ENCODE measurements around the gene EMX1.

EMX1 gene

DNA sequence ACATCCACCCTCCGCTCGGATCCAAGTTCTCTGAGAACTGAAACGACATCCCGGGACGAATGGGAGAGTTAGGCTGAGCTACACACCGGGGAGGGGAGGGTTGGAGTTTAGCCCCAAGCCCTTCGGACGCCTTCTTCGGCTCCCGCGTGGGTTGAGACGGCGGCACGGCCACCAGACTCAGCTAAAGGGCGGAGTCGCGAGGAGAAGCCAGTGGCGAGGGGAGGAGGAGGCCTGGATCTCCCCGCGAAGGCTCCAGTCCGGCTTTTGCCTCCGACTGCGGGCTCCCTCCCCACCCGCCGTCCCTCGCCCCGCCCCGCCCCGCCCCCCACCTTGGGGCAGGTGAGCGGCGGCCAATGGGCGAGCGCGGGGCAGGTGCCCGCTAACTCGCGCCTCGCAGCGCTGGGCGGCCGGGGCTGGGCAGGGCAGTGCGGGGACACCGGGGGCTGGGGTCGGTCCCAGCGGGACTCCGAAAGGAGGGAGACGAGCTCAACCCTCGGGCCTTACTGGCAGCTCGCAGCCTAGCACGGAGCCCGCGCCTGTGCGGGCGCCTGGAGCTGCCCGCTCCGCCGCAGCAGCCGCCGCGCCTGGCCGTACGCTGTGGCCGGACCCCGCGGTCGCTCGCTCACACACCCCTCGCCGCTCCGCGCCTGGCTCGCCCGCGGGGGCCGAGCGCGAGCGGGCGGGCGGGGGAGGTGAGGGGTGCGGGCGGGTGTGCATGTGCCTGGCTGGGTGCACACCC, at the start of gene EMX1:
TSS of gene EMX1 (plus strand) at position 382 of the 739 bp plus-strand sequence. CDS start at position 716, 334 bp downstream.
- DNase-seq: peak; percentile 55

DNA sequence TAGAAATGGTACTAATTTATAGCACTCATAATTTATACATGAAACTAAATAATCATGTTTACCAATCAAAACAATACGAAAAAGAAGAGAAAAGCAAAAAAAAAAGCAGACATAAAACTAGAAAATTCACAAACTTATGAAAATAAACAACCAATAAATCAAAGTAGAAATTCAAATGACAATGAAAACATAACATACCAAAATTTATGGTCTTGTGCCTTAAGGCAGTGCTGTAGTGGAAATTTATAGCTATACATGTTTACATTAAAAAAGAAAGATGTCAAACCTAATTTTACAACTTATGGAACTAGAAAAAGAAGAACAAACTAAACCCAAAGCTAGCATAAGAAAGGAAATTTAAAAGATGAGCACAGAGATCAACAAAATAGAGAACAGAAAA, 46.3 kb upstream of the EMX1 start:
- DNase-seq: no peak

DNA sequence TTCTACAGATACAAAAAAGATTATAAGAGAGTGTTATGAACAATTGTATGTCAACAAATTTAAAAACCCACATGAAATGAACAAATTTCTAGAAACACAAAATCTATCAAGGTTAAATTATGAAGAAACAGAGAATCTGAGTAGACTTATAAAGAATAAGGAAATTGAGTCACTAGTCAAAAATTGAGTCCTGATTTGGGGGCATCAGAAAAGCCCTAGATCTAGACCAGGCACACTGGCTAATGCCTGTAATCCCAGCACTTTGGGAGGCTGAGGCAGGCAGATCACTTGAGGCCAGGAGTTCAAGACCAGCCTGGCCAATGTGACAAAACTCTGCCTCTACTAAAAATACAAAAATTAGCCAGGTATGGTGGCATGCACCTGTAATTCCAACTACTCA, 45.4 kb upstream of the EMX1 start:
- DNase-seq: no peak

DNA sequence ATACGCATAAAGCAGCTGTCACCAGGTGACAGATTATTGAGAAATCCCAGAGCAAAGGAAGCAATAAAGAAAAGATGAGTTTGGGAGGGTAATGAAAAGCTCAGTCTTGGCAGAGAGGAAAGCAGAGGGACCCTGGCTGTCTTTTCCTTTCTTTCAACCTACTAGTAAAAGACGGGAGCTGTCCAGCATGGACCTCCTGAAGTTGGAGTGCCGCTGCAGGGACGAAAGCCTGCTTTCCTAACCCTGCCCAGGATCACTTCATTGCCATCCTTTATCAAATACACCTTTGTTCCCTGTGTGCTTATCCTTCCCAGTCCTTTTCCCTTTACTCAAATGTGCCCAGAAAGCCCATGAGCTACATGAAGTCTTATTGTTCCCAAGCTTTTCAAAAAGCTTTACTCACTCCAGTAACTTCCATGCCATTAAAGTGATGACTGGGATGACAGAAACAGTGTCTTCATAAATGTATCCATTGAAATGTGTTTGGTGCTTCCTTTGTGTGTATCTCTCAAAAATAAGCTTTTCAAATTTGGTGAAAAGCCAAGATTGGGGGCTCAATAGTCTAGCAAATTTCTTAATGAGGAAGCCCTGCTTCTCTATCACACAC, 33.9 kb upstream of the EMX1 start:
- peak; percentile 19 for DNase-seq

DNA sequence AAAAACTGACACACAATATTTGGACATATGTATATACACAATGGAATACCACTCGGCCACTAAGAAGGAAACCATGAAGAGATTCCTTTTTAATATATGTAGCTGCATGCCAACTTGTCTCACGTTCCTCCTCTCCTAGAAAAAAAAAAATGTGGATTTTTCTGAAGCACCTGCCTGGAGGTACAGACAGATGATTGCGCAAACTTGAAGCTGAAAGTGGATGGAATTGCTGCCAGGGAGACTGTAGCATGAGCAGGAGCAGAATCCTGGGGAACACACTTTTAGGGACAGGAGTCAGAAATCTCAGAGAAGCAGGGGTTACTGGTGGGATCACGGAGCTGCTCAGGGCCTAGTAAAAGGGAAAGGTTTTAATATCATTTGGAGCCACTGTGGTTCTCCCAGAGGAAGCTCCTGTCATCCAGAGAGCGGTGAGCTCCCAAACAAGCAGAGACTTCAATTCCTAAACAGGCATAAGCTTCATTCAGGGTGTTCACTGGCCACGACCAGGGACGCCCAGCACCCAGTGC, 30.8 kb upstream of the EMX1 start:
- DNase-seq: no peak

DNA sequence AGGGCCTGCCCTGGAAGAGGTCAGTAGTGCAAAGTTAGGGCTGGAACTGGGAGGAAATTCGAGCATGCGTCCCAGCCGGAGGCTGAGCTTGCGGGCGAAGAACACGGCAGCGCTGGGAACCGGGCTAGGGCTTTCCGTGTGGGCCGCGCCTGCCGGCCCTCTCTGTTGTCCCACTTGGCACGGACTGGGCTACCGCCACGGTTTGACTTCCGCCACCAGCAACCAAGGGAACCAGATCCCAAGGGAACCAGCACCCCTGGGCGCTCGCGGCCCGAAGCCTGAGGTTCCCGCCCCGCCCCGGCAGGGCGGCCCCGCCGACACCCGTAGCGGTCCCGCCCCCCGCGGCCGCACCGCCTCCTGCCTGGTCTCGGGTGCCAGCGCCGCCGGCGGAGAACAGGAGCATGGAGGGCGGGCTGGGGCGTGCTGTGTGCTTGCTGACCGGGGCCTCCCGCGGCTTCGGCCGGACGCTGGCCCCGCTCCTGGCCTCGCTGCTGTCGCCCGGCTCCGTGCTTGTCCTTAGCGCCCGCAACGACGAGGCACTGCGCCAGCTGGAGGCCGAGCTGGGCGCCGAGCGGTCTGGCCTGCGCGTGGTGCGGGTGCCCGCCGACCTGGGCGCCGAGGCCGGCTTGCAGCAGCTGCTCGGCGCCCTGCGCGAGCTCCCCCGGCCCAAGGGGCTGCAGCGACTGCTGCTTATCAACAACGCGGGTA, 30.1 kb upstream of the EMX1 start, which contains the start of gene SPR:
TSS of gene SPR (plus strand) at position 377 of the 708 bp plus-strand sequence. CDS start at position 402, 25 bp downstream.
- peak; percentile 71 for DNase-seq

DNA sequence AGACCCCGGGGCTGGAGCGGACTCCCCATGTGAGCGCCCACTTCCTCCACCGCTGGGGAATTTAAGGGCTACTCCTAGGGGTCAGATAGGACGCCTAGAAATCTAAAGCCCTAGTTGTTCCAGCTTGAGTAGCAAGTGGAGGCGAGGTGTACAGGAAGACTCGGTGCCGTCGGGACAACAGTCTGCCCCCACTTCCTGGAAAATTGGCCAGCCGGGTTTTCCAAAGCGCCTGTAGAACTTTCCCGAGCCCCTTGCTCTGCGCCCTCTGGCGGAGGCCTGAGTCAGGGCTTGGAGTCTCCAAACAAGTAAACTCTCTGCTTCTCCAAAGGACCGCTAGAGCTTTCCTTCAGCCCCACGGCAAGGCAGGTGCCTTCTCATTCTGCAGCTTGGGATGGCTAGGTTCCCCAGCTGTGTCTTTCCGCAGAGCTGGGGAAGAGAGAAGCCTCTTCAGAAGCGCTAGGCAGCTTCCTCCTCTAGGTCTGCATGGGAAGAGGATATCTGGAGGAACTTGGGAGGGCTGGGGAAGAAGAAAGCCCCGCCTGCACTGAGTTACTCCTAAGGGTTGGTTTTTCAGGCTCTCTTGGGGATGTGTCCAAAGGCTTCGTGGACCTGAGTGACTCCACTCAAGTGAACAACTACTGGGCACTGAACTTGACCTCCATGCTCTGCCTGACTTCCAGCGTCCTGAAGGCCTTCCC, 29.4 kb upstream of the EMX1 start:
- DNase-seq: peak; percentile 62

DNA sequence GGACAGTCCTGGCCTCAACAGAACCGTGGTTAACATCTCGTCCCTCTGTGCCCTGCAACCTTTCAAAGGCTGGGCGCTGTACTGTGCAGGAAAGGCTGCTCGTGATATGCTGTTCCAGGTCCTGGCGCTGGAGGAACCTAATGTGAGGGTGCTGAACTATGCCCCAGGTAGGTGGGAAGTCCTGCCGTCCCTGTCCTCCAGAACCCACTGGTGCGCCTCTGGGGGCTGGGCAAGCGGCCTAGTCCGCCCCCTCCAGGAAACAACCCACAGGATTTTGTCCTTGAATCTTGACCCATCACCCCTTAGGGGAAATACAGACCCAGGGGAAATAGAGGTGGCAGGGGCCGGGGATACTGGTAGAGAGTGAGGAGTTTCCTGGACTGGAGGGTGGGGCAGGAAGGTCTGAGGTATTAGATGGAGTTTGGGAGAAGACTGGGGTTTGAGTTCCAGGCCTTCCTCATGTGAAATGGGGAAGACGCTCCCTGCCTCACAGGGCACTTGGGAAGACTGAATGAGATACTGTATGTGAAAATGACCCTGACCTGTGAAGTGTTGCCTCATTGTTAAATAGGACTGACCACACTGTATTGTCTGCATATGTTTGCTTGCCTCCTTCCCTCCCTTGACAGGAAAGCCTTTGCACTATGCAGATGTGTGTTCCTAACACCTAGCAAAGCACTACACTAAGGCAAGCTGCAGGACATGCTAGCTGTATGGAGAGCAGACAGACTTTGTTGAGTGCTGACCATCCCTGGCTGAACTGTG, 28.7 kb upstream of the EMX1 start:
- DNase-seq: no peak

DNA sequence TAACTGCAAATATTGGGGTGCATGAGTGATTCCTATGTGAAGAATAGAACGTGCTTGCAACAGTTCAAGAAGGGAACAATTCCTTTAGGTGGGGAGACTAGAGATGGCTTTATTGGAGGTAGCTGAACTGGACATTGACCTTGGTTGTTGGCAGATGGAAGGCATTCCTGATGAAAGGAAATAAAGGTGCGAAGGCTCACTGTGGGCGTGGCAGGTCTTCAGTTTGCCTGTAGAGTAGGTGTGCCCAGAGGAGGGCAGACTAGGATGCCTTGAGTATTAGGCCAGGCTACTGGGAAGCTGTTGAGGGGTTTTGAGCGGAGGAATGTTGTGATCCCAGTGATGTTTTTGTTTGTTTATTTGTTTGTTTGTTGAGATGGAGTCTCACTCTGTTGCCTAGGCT, 27.3 kb upstream of the EMX1 start:
- no peak for DNase-seq

DNA sequence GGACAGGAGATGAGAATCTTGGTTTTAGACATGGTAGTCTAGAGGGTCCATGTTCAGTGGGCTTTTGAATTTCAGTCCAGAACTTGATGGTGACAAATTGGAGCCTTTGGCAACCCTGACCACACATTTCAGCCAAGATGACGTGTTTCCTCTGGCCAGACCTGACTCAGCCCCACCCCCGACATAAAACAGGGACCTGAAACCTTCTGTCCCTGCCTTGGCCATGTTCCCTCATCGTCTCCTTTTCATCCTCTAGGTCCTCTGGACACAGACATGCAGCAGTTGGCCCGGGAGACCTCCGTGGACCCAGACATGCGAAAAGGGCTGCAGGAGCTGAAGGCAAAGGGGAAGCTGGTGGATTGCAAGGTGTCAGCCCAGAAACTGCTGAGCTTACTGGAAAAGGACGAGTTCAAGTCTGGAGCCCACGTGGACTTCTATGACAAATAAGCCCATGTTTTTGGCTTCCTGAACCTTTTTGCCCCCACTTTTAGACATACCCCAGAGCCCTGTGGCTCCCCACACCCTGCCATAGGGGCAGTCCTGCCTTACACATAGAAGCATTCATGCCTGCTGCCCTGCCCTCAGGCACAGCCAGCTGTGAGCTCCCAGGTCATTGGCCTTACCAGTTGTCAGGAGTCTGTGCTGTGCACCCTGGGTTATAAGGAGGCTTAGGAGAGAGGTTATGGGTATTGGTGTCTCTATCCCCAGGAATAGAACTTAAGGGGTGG, 26.1 kb upstream of the EMX1 start:
- DNase-seq: no peak

DNA sequence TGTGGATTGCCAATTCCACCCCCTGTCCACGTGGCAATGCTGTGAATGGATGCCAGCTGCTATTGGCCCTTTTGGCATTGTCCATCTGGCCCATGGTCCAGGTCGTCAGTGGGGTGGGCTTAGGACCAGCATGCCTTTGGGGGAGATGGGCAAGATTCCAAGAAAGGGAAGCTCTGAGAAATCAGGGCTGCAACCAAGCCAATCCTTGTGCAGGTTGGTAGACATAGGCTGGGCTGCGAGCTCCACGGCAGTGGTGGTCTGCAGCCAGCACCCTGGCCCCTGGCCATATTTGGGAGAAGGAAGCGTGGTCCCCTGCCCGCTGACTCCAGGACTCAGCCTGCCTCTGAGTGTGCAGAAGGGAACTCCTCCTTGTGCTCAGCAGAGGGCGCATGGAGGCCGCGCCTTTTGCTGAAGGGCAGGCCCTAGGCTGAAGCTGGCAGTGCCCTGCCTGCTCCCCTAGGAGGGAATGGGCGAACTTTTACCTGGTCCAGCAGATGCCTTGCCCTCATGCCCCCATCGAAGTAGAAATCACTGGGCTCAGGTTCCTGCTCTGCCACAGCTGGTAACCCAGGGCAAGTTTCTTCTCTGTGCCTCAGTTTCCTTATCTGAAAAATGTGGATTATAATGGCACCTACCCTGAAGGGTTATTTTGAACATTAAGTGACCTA, 24.7 kb upstream of the EMX1 start:
- DNase-seq: peak; percentile 56

DNA sequence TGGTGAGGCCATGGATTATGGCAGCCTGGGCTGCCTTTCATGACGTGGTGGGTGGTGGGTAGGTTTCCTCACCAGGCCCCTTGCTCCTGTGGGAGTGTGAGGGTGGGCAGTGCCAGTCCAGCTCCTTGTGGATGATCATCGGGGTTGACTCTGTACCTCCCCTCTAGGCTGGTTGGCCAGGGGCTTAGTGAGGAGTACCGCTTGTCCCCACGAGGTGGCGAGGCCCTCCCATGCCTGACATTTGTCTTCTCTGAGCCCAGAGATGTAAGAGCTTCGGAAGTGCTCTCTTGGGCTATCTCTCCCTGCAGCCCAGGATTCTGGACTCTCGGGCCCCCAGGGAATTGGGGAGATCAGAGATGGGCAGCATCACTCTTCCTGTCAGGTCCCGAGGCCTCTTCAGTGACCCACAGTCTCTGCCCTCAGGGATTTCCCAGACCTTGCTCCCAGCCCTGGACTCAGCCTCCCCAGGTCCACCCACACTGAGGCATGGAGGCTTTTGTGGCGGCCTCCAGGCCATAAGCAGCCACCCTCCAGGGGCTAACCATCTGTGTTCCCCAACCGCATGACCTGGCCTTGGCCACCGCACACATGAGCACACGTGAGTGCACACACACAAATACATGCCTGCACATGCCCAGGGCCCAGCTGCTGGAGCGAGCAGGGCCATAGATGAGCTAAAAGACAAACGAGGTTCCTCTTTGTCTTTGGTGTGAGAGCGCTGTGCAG, 23.6 kb upstream of the EMX1 start:
- peak; percentile 26 for DNase-seq

DNA sequence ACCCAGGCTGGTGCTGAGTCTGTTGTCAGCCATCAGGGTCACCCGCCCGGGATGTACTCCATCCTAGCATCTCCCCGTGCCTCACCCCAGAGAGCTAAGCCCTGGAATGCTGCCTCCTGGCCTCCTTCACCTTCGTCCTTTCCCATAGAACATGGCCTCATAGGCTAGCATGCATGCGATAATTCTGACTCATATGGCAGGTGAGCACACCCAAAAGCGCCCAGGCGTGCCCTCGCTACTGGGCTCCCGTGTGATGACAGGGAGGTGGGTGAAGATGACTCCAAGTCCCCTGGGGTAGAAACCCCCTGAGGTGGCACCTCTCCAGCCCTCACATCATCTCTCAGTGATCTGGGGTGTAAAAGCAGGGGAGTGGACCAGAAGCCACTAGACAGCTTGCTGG, 22.8 kb upstream of the EMX1 start:
- DNase-seq: no peak

DNA sequence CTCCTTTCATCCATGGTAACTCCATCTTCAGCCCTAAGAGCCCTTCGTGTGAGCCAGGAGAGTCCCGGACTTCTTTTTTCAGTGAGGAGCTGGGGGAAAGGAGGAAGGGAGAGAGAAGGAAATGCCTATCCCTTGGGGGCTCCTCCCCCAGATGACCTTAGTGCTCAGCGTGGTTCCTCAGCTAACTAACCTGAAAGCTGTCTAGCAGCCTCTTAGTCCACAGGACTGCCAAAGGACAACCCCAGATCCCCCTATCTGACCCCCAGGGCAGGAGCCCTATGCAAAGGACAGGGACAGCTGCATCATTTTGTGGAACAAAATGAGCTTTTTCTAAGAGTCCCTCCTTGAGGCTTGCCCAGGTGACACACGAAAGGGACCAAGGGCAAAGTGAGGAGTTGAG, 22.2 kb upstream of the EMX1 start:
- no peak for DNase-seq

DNA sequence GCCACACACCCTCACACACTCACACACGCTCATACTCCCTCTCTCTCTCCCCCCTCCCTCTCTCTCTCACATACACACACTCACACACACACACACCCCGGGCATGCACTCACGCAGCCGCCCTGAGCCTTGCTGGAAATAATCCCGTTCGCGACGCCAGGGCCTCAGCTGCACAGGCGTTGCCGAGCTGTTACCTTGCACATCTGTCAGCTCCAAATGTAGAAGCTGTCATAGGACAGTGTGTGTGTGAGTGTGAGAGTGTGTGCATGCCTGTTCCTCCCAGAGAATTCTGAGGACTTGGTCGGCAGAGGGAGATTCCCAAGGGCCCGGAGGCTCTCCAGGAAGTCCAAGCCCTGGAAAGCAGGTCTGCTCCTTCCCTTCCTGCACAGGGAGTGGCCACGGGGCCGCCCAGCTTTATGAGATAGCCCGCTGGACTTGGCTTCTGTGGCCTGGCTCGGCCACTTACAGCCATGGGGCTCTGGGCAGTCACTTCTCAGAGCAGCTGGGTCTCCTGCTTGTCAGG, 21.5 kb upstream of the EMX1 start:
- no peak for DNase-seq

DNA sequence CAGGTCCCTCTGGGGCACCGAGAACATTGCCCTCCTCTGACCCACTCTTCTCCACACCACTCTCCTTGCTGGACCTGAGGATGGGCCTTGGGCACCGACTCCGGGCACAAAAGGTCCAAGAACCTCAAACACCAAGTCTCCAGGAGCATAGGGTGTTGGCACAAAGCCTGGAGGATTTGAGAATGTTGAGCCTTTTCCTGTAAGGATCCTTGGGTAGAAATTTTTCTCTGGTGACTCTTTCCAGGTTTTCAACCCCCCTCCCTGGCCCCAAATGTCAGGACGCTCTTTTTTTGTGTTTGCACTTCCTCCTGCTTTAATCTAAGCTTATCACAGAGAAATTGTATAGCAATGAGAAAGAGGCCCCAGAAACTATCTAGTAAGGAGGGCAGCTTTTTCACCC, 20.9 kb upstream of the EMX1 start:
- no peak for DNase-seq

DNA sequence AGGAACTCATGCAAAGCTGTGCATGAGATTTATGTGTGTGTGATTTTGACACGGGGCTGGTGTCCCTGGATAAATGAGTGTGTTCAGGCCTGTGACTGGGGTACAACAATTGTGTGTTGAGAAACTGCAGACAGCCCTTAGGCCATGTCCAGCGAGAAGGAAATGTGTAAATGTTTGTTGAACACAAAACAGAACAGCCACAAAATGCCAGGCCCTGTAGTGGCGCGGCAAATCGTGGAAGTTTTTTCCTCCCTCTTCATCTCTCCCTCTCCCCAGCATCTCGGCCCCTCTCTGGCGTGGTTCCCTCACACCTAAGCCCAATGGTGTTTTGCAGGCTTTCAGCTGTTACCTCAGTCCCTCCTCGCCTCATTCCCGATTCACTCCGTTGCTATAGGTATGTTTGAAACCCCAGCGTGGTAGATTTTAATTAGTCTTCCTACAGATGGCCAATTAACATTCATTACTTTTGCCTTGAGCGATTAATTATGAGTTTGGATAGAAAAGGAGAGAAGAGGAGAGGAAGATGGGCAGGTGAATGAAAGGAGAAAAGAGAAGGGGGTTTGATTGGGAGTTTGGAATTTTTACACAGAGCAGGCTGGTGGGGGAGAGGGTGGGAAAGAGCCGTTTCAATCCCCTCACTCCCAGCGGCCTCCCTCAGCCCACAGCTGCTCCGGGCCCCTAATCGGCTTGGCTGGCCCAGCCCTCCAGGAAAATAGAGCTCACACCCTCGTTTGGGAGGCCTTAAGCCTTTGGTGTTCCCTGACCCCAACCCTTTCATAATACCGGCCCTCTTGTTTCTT, 19.3 kb upstream of the EMX1 start:
- no peak for DNase-seq

DNA sequence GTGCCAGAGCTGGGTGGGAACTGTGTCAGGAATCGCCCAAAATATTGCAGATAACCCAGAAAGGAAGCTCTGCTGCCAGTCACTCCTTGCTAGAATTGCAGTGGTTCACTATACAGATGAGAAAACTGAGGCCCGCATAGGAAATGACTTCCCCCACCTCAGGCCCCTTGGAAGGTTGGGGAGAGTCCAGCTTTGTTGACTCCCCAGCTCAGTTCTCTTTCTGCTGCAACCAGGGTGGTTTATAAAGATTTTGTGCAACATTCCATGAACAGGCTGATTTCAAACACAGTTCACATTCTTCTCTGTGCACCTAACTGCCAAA, 18.8 kb upstream of the EMX1 start:
- no peak for DNase-seq

DNA sequence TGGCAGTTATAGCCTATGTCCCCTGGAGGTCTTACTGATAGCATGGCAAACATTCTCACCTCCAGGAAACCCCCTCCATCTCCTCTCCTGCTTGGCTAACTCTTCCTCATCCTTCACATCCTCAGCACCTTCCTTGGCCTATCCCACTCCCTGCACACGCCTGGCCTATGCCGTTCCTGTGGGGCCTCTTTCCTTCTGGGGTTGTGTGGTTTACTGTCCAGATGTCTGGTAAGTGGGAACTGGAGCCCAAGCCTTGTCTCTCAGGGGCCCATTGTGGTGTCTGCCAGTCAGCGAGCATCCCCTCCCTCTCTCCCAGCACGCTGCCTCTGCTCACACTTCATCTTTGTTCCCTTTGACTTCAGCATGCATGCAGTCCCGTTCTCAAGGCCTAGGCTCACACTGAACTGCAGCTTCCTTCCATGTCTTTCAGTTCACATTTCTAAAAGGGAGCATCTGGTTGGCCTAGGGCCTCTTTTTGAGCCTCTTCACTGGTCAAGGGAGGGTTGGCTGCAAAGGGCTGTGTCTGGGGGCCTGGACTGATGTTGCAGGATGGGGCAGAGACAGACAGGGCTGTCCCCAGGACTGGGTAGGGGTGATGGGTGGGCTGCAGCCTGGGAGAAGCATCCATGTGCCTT, 17.0 kb upstream of the EMX1 start:
- DNase-seq: no peak
